Activated naive CD8-positive, alpha-beta T cell treated with anti-CD3 and anti-CD28 coated beads, Interleukin-2, amount 50 U/mL, for 16 hours (primary cell): Measurements from ENCODE around the gene HOXD9.

Experiments used
- DNase-seq: peaks from one replicate; pipeline ENCODE4 v3.0.0-alpha.2; 2020; ENCODE audit warnings: low read depth, low spot score

Gene HOXD9

DNA sequence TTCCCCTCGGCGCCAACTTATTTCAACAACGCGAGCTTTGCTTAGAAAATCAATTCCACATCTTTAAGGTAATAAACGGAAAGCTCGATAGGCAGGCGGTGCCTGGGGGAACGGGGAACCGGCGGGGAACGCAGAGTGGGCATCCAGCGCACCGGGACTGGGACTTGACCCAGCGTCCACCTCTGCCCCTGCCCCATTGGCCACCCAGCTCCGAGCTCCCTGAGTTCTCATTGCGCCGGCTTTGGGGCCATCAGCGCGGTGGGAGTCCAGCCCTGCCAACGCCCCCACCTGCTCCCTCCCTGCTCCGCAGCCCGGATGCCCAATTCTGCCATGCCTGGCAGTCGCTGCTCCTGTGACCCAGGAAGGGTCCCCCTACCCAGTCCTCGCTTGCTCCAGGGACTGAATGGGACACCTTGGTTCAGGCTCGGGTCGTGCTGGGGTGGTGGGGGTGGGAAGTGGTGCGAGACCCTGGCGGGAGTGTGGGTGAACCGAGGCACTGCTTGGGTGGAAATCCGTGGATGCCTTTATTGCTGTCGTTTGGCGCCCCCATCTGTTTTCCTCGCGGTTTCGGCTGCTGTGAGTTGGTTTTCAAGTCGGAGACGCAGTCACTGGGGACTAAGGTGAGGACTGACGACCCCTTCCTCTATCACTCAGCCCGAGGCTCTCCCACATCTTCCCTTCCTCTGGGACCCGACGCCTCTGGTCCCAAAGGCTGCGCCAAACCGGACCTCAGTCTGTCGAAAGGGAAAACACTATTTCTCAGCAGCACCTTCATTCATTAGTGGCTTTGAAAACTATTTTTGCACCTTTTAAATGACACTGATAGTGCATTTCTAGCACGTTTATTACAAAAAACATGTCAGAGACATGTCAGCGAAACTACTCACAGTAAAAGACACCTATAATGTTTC, 36.4 kb upstream of the HOXD9 start:
- DNase-seq: no peak

DNA sequence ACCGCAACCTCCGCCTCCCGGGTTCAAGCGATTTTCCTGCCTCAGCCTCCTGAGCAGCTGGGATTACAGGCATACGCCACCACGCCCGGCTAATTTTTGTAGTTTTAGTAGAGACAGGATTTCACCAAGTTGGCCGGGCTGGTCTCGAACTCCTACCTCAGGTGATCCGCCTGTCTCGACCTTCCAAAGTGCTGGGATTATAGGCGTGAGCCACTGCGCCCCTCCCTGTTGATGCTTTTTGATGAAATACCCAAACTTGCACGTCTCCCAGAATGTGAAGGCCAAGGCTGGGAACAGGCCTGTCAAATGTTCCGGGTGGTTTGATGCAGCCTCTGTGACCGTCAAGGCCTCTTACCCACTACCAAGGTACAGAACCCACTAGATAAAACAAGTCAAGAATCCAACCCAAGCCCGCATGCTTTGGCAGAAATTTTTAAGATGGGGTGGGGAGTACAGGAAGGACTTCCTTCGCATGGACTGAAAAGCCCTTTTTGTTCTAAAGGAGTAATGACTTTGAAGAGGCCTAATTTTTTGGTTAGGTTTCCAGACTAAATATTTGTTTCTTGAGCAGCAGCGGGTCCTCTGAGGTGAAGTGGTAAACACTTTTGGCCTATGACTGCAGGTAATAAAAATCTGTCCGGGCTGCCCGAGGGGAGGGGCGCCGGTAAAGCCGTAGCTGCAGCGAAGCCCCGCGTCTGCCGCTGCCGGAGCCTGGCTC, 35.0 kb upstream of the HOXD9 start:
- no peak for DNase-seq

DNA sequence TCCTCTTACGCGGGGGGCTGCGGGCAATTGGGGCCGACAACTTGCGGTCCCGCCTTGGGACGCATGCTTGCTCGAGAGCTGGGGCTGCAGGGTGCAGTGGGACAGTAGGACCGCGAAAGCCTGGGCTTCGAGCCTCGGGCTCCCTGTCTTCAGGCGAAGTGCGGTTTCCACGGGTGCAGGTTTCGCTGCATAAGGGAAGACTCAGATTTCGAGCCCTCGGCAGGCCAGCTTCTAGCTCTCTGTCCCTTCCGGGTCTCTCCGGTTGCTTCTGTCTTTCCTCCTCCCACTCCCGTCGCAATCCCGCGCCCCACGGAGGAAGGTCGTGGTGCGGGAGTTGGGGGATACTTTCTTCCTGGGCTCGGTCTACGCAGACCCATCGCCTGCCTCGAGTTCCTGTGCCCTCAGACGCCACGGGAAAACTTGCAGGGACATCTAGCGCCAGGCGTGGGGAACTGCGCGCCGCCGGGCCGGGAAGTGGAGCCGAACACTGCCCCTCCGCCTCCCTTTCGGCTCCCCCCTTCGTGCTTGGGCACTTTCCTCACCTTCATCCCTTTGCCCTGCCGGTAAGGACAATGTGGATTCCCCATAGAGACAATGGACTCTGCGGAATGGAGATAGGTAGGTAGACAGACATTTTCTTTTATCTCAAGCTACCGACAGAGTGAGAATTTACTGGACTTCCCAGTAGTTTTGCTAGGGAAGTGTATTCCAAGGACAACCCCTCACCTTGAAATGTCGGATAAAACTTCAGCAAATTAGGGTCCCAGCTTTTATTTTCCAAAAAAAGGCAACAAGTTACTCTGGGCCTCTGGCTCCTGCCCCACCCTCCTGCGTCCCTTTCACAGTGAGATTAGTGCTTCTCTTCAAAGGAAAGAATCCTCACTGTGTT, 34.2 kb upstream of the HOXD9 start:
- DNase-seq: no peak

DNA sequence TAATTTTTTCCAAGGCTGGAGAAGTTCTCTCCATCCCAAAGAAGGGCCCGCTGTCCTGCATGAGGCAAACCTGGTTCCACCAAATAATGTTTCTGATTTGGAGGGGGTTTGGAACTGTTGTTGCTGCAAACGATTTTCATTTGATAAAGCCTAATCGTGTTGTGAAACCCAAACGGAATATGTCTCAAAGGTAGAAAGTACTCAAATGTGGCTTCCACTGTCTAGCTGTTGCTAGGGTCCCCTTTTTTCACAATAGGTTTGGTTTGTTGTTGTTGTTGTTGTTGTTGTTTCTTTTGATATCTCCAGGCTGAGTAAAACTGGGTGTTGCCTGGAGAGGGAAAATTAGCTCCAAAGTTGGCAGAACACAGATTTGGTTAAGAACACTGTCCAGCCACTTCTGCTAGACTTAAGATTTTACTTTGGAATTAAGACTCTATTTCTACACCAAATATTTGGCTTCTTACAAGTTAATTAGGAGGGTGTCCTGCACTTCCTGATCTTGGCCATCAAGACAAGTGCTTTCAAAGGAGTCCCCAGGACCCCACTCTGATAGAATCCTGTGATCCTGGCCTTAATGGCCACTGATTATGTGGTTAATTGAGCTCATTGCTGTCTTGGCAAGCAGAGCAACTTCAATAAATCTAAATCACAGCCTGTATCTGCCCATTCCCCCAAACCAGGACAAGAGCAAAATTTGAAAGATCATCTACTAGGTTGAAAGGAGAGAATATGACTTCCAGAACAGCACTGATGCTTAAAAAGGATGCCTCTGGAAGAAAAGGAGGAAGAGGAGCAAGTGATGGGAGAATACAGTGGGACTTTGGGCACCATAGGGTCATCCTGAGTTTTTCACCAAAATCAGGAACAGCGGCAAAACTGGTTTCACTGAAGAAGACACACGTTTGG, 33.3 kb upstream of the HOXD9 start:
- DNase-seq: no peak

DNA sequence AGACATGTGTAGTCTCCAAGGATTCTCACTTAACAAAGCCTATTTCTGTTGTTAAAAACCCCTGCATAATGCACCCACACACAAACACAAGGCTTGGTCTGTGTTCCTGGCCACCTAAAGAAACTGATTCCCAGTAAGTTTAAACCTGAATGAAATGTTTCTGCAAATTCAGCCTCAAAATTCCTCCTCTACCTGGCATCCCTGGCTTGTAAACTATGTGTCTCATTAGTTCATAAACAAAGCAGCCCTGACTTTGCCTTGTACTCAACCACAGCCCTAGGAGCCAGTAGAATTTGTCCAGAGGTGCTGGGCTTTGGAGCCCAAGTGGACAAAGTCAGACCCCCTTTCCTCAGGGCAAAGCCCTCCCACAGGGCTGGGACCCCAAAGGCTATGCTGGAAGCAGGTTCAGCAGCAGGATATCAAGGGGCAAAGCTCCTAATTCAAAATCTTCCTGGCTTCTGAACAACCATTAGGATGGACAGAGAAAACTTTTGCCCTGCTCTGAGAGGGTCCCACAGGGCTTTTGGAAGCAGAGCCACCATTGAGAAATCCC, 32.6 kb upstream of the HOXD9 start:
- no peak for DNase-seq

DNA sequence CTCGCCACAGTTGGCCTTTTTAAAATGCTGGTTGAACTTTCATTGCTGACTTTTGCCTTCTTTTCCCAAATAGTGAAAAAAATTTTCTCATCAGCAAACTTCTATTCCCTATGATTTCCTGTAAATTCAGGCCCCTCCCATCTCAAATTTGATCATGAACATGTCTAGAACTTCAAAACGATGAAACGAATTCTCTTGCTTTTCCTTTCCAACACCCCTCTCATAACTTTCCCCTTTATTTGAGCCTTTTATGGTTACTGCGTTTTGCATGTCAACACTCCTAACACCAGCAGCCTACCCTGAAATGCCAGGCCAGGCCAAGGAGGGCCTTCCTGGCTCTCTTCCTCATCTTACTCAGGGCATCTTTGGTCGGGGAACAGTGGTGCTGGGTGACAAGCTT, 31.7 kb upstream of the HOXD9 start:
- DNase-seq: no peak

DNA sequence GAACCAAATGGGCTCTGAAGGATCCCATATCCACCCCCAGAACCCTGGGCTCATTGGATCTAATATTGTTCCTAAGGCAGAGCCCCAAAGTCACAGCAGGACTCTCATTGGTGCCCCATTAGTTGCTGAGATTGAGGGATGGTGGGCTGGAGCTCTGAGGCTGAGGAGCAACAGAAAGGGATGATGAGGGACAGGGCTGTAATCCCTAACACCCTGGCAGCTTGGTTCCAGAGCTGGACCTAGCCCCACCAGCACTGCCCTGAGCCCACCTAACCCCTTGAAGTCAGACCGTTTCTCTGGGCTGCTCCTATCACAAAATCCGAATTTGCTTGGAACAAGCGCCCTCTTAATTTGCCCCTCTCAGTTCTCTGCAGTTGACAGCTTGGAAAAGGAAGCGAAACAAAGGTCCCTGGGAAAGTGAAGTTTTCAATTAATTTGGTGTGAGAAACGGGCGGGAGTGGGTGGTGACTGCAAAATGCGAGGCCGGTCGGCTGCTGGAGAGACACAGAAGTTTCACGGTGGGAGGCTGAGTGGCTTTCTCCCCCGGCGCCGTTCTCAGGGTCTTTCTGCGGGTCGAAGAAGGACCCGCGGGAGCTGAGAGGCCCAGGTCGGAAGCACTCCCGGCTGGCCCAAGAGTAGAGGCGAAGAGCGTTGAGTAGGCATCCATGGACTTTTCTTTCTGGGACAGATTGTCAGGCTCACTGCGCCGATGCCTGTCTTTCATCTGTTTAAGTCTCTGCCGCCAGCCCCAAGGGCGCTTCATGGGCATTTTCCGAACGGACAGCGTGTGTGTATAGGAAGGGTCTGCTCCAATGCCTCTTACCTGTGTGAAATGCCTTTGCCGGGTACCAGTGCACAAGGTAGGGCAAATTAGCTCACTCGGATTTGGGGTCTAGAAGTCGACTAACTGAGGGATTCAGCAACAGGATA, 30.9 kb upstream of the HOXD9 start:
- DNase-seq: no peak

DNA sequence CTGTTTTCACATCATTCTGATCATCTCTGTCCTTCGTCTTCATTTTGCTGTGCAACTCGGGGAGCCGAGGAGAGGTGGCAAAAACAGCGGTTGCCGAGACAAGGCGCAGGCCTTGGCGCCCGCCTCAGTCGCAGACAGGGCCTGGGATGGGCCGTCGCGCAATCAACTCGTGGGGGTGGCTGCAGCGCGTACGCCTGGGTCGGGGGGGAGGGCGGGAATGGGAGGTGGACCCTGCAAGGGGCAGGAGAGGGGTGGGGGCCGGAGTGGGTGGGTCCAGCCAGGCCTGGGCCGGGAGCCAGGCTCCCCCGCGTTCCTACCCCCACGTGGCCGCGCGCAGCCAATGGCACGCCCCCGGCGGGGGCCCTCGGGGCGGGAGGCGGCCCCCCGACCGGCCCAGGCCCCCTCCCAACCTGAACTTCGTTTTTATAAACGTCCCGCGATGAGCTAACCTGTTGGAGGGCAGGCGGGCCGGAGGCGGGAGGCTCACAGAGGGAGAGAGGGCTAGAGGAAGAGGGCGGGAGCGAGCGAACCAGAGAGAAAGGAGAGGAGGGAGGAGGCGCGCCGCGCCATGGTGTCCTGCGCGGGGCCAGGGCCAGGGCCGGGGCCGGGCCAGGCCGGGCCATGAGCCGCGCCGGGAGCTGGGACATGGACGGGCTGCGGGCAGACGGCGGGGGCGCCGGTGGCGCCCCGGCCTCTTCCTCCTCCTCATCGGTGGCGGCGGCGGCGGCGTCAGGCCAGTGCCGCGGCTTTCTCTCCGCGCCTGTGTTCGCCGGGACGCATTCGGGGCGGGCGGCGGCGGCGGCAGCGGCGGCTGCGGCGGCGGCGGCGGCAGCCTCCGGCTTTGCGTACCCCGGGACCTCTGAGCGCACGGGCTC, 30.0 kb upstream of the HOXD9 start, which contains the start of gene HOXD13:
TSS of gene HOXD13 (plus strand) at position 452 of the 875 bp plus-strand sequence. CDS start at position 622, 170 bp downstream.
- no peak for DNase-seq

DNA sequence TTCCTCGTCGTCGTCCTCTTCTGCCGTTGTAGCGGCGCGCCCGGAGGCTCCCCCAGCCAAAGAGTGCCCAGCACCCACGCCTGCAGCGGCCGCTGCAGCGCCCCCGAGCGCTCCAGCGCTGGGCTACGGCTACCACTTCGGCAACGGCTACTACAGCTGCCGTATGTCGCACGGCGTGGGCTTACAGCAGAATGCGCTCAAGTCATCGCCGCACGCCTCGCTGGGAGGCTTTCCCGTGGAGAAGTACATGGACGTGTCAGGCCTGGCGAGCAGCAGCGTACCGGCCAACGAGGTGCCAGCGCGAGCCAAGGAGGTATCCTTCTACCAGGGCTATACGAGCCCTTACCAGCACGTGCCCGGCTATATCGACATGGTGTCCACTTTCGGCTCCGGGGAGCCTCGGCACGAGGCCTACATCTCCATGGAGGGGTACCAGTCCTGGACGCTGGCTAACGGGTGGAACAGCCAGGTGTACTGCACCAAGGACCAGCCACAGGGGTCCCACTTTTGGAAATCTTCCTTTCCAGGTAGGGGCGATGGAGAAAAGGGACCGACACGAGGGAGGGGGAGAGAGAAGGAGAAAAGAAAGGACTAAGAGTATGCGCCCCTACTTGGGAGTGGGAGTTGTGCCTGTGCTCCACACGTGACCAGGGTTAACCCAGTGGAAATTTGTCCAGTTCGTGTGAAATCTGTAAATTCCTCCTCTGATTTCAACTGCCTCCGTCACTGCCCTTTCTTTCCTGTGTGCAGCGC, 29.2 kb upstream of the HOXD9 start:
- no peak for DNase-seq

DNA sequence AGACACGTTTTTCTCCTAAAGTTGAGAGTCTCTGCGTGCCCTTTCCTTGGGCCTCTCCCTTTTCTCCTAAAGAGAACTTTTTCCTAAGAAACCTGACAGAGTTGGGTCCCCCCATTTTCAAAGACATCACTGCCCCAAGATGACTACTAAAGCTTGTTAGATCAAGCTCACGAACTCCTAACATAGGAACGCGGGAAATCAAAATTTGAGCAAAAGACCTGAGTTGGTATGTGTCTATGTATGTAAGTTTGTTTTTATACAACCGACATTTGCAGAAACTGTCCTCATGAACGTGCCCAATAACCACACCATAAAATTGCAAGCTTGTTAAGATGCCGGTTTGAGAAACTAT, 28.6 kb upstream of the HOXD9 start:
- DNase-seq: no peak

DNA sequence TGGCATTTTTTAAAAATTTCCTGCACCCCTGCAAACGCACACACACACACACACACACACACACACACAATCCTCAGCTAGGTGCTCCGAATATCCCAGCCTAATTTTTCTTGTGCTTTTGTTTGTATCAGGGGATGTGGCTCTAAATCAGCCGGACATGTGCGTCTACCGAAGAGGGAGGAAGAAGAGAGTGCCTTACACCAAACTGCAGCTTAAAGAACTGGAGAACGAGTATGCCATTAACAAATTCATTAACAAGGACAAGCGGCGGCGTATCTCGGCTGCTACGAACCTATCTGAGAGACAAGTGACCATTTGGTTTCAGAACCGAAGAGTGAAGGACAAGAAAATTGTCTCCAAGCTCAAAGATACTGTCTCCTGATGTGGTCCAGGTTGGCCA, 28.2 kb upstream of the HOXD9 start:
- no peak for DNase-seq

DNA sequence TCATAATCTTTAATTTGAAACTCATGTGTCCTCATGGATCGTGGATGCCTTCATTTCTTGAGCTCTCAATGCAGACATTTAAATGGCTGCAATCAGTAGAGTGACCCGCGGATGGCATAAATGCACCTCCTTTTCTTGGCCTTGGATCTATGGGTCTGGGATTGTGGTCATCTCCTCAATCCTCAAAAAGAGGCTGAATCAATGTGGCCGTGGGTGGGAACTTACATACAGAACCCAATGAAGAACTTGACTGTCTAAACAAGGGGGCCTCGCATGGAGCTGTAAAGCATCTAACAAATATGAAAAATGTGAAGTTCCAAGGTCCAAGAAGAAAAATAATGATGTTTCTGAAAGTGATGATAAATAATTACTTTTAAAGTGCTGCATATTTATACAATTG, 27.1 kb upstream of the HOXD9 start:
- no peak for DNase-seq

DNA sequence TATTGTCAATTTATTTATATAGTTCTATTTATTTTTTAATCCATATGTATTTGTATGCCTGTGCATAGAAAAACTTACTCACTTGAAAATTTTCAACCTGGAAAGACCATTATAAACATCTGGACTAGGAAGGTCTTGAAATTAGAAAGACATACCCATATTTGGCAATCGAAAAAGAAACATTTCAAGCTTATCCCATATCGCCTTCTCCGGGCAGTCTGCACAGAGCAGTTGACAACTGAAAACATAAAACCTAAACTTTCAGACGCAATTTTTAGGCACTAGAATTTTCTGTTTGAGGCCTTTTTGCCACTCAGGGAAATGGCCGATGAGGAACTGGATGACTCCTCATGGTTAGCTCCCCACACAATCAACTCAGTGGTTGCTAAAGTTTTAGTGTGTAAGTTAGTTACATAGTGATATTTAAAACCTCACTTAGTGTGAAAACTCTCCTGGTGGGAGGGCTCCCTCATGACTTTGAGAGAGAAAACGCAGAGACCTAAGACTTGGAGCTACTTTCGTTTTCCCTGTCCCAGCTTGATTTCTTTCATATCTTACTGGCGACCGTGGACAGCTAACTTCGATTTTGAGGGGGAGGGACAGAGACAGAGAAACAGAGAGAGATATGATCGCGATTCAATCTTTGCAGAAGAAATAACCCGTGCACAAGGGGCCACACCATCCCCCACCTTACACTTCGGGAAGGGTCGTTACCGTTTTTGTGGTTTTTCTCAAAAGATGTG, 26.1 kb upstream of the HOXD9 start:
- no peak for DNase-seq

DNA sequence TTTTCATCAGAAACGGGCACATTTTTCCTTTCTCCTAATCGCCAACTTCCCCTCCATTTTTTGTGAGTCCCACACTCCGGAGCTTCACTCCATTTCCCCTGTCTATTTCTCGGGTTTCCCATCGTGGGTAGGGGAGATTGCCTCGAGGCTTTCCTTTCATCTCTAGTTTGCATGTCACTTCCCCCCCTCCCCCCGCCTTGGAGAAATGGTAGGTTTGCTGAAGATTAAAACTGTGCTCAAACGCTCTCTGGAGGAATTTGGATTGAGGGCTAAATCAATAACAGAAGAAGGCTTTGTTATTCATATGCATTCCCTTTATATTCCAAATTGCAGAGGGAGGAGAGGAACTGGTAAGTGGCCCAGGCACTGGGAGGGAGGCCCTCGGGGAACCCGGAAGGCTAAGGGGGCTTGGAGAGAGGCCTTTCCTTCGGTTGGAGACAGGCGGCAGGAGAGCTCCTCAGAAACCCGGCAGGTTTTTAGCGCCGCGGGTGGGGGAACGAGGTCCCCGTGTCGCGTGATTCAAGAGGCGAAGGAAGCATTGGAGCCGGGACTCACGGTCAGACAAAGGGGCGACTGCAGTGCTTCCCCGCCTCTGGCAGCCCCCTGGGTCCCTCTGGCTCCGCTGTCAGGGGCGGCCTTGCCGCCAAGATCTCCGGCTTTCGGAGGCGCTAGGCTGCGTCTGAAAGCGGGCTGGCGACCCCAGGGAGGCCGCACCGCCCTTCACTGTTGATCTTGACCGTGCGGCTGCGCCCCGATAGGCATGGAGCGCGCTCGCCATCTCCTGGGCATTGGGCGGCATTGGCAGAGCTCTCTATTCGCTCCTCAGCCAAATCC, 25.3 kb upstream of the HOXD9 start:
- DNase-seq: no peak

DNA sequence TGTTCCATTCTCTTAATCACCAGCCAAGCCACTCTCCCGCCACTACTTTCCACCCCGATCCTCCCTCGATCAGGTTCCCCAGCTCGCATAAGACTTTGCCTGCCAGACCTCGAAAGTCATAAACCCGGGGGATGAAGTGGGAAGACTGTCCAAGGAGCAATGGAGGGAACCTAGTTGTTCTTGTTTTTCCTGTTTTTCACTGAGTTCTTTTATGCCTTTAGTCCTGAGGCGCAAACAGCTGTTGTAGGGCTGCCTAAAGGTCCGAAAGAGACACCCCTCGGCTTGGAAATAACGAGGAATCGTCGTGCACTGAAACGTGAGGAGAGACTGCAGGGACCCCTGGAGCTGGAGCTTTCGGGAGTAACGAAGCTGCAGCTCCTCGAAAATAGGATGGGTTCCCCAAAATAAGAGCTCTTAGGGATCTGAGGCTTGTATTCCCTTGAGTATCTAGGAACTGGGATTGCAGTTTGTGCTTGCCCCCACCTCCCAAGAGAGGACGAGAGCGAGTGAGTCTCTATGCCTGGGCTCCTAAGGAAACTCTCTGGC, 24.6 kb upstream of the HOXD9 start:
- DNase-seq: no peak
